ENCODE measurements around the gene EHD1. TPM values are rescaled to one million over a fixed set of nuclear protein-coding genes. Genes with fewer than 3 reads are reported as not detected.

The EHD1 gene
- total and polyA plus RNA-seq, 9 of the 15 experiments (the other 6 are each of a cell fraction or from before 2014, with no cell fraction given): 0.46 to 65.0 (median 16.4) TPM

- TF ChIP-seq PRDM10 (IDR thresholded peaks at IDR 0.05; ENCODE audit: partially characterized antibody) (peak; percentile 68), KLF1 (tag; IDR thresholded peaks at IDR 0.05) (peak; percentile 92)
Observed at GRCh38 chr11:64923944-64924909, 45.8 kb upstream of the EHD1 start, which contains the start of gene PPP2R5B (continued).

GRCh38 chr11:64923151-64923661 is 44.8 kb upstream of the EHD1 start:
- ATAC-seq (no peak), DNase-seq (ENCODE audit: extremely low read depth in 1 of 4, low spot score in 3 of 4) (no peak), FAIRE-seq (no peak)
- peak overlapping the region; percentile 87 to 96; a peak in 3 of 4 replicates for H3K9ac ChIP-seq (ENCODE audit: insufficient read depth in 1 of 2, low read depth in 2 of 2, low read length in 2 of 2)
- in situ Hi-C loops (cut with MboI): no loop called here
- H3K4me3 ChIP-seq: no peak overlapping the region
- H3K79me2 ChIP-seq (ENCODE audit: control insufficient read depth, insufficient read depth, low read length): no peaks in the 10 kb centered on the region; the same call in 1 of the 3 replicates
- WGBS (ENCODE audit: insufficient coverage, low coverage, missing lambda C conversion rate): 76% methylated on average over 11 of the region's 11 CpGs
- intact Hi-C loops (cut with micrococcal nuclease): no loop called here
- no peaks in the 10 kb centered on the region for H4K20me1 ChIP-seq (replicated peaks; ENCODE audit: control insufficient read depth, insufficient read depth, low read length)
- H3K9me3 ChIP-seq (replicated peaks; ENCODE audit: control insufficient read depth, insufficient read depth, low read depth, low read length): no peaks in the 10 kb centered on the region
- POLR2A ChIA-PET: interaction anchor here (0.5 to 2.6 kb wide), 5 partner anchors 10 to 244 kb away, joined by 3 to 14 read pairs (median 3); no protein-coding TSS in a partner anchor
- BruUV-seq (replicated peaks): no TSS peak
- H3K36me3 ChIP-seq (ENCODE audit: control insufficient read depth, insufficient read depth, low read length): no peaks in the 10 kb centered on the region
- TF ChIP-seq ZFX (CRISPR knock-in tag; IDR thresholded peaks at IDR 0.05): peak; percentile 21; the same call in 1 of the 2 replicates
- no peak for TF ChIP-seq RNF2 (IDR thresholded peaks at IDR 0.05)
- no peaks in the 10 kb centered on the region for H3K9me1 ChIP-seq (ENCODE audit: control insufficient read depth, insufficient read depth, low read length)
- CTCF ChIA-PET (ENCODE audit: low intra/inter-chr PET ratio): no interaction called here
- peak overlapping the region; percentile 98 for H2AFZ ChIP-seq (ENCODE audit: low read depth, low read length)
- H3K27me3 ChIP-seq (ENCODE audit: control insufficient read depth in 2 of 2, insufficient read depth in 2 of 2, low read length in 2 of 2): no peaks in the 10 kb centered on the region
- H3K4me2 ChIP-seq (ENCODE audit: insufficient read depth, low read length): peak overlapping the region; percentile 94
- H3K27ac ChIP-seq (ENCODE audit: extremely low read depth, low read depth, low read length): no peak overlapping the region
- peaks cover 20 to 49% of the 10 kb centered on the region in 2 experiments; a peak in 4 of 5 replicates for H3K4me1 ChIP-seq (replicated peaks in 1 of 2; ENCODE audit: control insufficient read depth in 2 of 2, insufficient read depth in 2 of 2, low read length in 2 of 2)

All from K562 (cell line).